Osteoblast (primary cell): Measurements from ENCODE around the gene DTX3. TPM values are rescaled to one million over a fixed set of nuclear protein-coding genes. Genes with fewer than 3 reads are reported as not detected.
A peak's percentile ranks its signal among the peaks of the same experiment; 100 is the strongest.
"Not testable (repeated sequence)": the region's sequence is repeated elsewhere in the genome, so short reads cannot be mapped to it uniquely, and the experiment has no call there.

ENCODE experiments used
- DNase-seq: peaks from one replicate; pipeline ENCODE4 v3.0.0; 2011; ENCODE audit warnings: low spot score, mixed read lengths; ENCODE audit not compliant: insufficient read length; ENCODE audit errors: missing footprints
- H2AFZ ChIP-seq: 2 replicates; pipeline ENCODE4 v1.6.0; 2011; ENCODE audit warnings: mild to moderate bottlenecking, low read length
- H3K27ac ChIP-seq: 2 replicates; pipeline ENCODE4 v1.5.1; 2011; ENCODE audit warnings: mild to moderate bottlenecking, low read depth, low read length, moderate library complexity
- H3K27me3 ChIP-seq: 2 replicates; pipeline ENCODE4 v1.6.0; 2012; ENCODE audit warnings: mild to moderate bottlenecking, control low read depth, inconsistent platforms, low read length, moderate library complexity; ENCODE audit not compliant: insufficient read depth
- H3K36me3 ChIP-seq: 2 replicates; pipeline ENCODE4 v1.5.1; 2011; ENCODE audit warnings: mild to moderate bottlenecking, low read length, control low read depth, moderate library complexity; ENCODE audit not compliant: insufficient read depth
- H3K4me1 ChIP-seq: 2 replicates; pipeline ENCODE4 v1.5.1; 2011; ENCODE audit warnings: mild to moderate bottlenecking, low read length, control low read depth, moderate library complexity; ENCODE audit not compliant: insufficient read depth
- H3K4me2 ChIP-seq: 2 replicates; pipeline ENCODE4 v1.6.0; 2011; ENCODE audit warnings: mild to moderate bottlenecking, low read length; ENCODE audit not compliant: insufficient read depth
- H3K4me3 ChIP-seq: fragments of 200-600 bp; sonication (generic); 3 replicates; pipeline ENCODE4 v1.5.1; 2012; ENCODE audit warnings: mild to moderate bottlenecking, low read length, inconsistent platforms; ENCODE audit not compliant: insufficient read depth
- H3K79me2 ChIP-seq: 2 replicates; pipeline ENCODE4 v1.6.0; 2012; ENCODE audit warnings: mild to moderate bottlenecking, low read length, control low read depth, inconsistent platforms; ENCODE audit not compliant: insufficient read depth
- H3K9me3 ChIP-seq: 2 replicates; pipeline ENCODE4 v1.5.1; 2011; ENCODE audit warnings: low read depth, low read length, control low read depth
- H4K20me1 ChIP-seq: 2 replicates; pipeline ENCODE4 v1.6.0; 2012; ENCODE audit warnings: mild to moderate bottlenecking, low read length, control low read depth; ENCODE audit not compliant: insufficient read depth
- CTCF ChIP-seq: IDR thresholded peaks from 2 replicates; pipeline ENCODE4 v1.5.1; 2011; ENCODE audit warnings: mild to moderate bottlenecking, low read depth, low read length, moderate library complexity; ENCODE audit errors: extremely low read depth
- total RNA-seq: library from RNA; depleted of rRNA; stranded (reverse); fragments of >200 nt; gene quantifications from 2 replicates; pipeline ENCODE4 v1.2.3, GENCODE V29; 2012

DTX3 gene
- total RNA-seq, 1 donor: 21.4 TPM

- H3K4me3 ChIP-seq: no peak overlapping the region
- H3K79me2 ChIP-seq: no peaks in the 10 kb centered on the region
- DNase-seq: no peak
- H4K20me1 ChIP-seq: no peaks in the 10 kb centered on the region
- H3K36me3 ChIP-seq: no peaks in the 10 kb centered on the region
- H2AFZ ChIP-seq: no peak overlapping the region
- peaks cover 35% of the 10 kb centered on the region for H3K27me3 ChIP-seq
- H3K4me2 ChIP-seq: no peak overlapping the region
- H3K9me3 ChIP-seq: no peaks in the 10 kb centered on the region
- H3K4me1 ChIP-seq: peaks cover 6% of the 10 kb centered on the region
- no peak for TF ChIP-seq CTCF
- H3K27ac ChIP-seq: no peak overlapping the region
These were observed 17.7 kb upstream of the DTX3 start for GRCh38 chr12:57586832-57587429.

- DNase-seq, H3K36me3 ChIP-seq, H3K4me3 ChIP-seq, H3K79me2 ChIP-seq, H3K4me2 ChIP-seq, H3K4me1 ChIP-seq, H3K27ac ChIP-seq, H3K9me3 ChIP-seq, H2AFZ ChIP-seq, H4K20me1 ChIP-seq: not testable (repeated sequence)
- peaks cover 35% of the 10 kb centered on the region for H3K27me3 ChIP-seq
These were observed 15.5 kb upstream of the DTX3 start for GRCh38 chr12:57588951-57589610.

DNA sequence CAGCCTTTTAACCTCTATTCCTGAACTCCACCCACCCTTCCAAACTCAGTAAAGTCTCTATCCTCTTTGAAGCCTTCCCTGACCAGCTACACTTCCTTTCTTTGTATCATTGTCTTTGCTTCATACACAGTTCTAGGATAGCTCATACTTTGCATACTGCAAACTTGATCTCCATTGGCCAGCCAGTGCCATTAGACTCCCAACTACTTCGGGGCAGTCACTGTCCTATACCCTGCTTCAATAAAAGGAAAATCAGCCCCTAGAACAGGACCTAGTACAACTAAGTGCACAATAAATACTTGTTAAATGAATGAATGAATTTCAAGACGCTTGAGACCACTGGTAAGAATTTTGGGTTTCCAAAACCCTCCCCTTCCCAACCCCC is 14.2 kb upstream of the DTX3 start:
- TF ChIP-seq CTCF: no peak
- H3K4me2 ChIP-seq: peak overlapping the region; percentile 92
- peaks cover 9% of the 10 kb centered on the region for H3K4me1 ChIP-seq
- peak overlapping the region; percentile 97 for H2AFZ ChIP-seq
- H3K4me3 ChIP-seq: peak overlapping the region; percentile 94
- no peak for DNase-seq
- H3K79me2 ChIP-seq: peaks cover 7% of the 10 kb centered on the region
- no peaks in the 10 kb centered on the region for H4K20me1 ChIP-seq
- H3K9me3 ChIP-seq: no peaks in the 10 kb centered on the region
- H3K27me3 ChIP-seq: peaks cover 26% of the 10 kb centered on the region
- no peaks in the 10 kb centered on the region for H3K36me3 ChIP-seq
- H3K27ac ChIP-seq: peak overlapping the region; percentile 41

GRCh38 chr12:57590864-57591781 is 13.5 kb upstream of the DTX3 start, which contains the start of gene PIP4K2C:
PIP4K2C (plus strand) TSS chr12:57591192; CDS start chr12:57591290, 98 bp downstream.
- H3K27me3 ChIP-seq: peaks cover 21% of the 10 kb centered on the region
- H3K4me3 ChIP-seq: peak within 1 kb of the TSS; percentile 94
- H3K9me3 ChIP-seq: no peaks in the 10 kb centered on the region
- peak within 1 kb of the TSS; percentile 97 for H2AFZ ChIP-seq
- no peaks in the 10 kb centered on the region for H4K20me1 ChIP-seq
- TF ChIP-seq CTCF: no peak
- peak within 1 kb of the TSS; percentile 92 for H3K4me2 ChIP-seq
- H3K79me2 ChIP-seq: peaks cover 7% of the 10 kb centered on the region
- H3K27ac ChIP-seq: peak within 1 kb of the TSS; percentile 41
- peaks cover 5% of the 10 kb centered on the region for H3K36me3 ChIP-seq
- peak; percentile 91 for DNase-seq
- peaks cover 9% of the 10 kb centered on the region for H3K4me1 ChIP-seq
